ENCODE data around the gene KRT17. TPM values are rescaled to one million over a fixed set of nuclear protein-coding genes. Genes with fewer than 3 reads are reported as not detected.
A peak's percentile ranks its signal among the peaks of the same experiment; 100 is the strongest.

The KRT17 gene
- 1.1 and 1.5 TPM in 2 replicates for total RNA-seq (2021)
- long read RNA-seq, partial matches to known transcripts = 0 of 5 reads
- long read RNA-seq, other reads (novel, unspliced or antisense) = 2 of 5 reads

- WGBS (ENCODE audit: extremely low coverage, insufficient read length, low lambda C conversion rate) = no CpG with 5 or more reads among the region's 33 CpGs
- Histone ChIP-seq H3K27me3 (ENCODE audit: insufficient read depth, low read length) (no peaks in the 10 kb centered on the region), H3T11ph (ENCODE audit: low read length) (no peak within 1 kb of the TSS), H3K9me3 (ENCODE audit: control insufficient read depth, low read depth, low read length) (no peaks in the 10 kb centered on the region), H3K23ac (ENCODE audit: insufficient read length, low read depth, low read length) (no peak within 1 kb of the TSS), H4K91ac (ENCODE audit: insufficient read length, low read depth, low read length) (no peak within 1 kb of the TSS), H3K23me2 (ENCODE audit: insufficient read length, low read depth, low read length, poor library complexity, severe bottlenecking) (no peaks in the 10 kb centered on the region), H3K4me1 (ENCODE audit: insufficient read depth, low read length) (no peaks in the 10 kb centered on the region; the same call in 1 of the 2 replicates), H4K5ac (ENCODE audit: insufficient read length, low read depth, low read length) (no peak within 1 kb of the TSS), H3K79me1 (ENCODE audit: insufficient read depth, low read depth, low read length, poor library complexity, severe bottlenecking) (no peaks in the 10 kb centered on the region), H2BK20ac (ENCODE audit: low read depth, low read length, poor library complexity, severe bottlenecking) (no peak within 1 kb of the TSS), H3K56ac (ENCODE audit: insufficient read length, low read depth, low read length) (no peak within 1 kb of the TSS), H3K4ac (ENCODE audit: low read depth, low read length) (no peak within 1 kb of the TSS), H2BK12ac (ENCODE audit: insufficient read length, low read depth, low read length) (no peak within 1 kb of the TSS), H3K18ac (ENCODE audit: insufficient read length, low read depth, low read length) (no peak within 1 kb of the TSS), H3K27ac (ENCODE audit: insufficient read length, low read depth, low read length) (no peak within 1 kb of the TSS), H4K20me1 (ENCODE audit: control insufficient read depth, insufficient read depth, insufficient read length) (no peaks in the 10 kb centered on the region), H2AK5ac (ENCODE audit: insufficient read length, low read length) (no peak within 1 kb of the TSS), H2BK15ac (ENCODE audit: low read depth, low read length) (no peak within 1 kb of the TSS), H3K14ac (ENCODE audit: insufficient read depth, low read length) (no peak within 1 kb of the TSS), H4K8ac (replicated peaks; ENCODE audit: insufficient read length, low read depth, low read length) (no peak within 1 kb of the TSS), H2AFZ (ENCODE audit: low read length) (no peak within 1 kb of the TSS), H3K9ac (ENCODE audit: extremely low read depth, insufficient read length, low read length) (no peak within 1 kb of the TSS), H2BK120ac (ENCODE audit: low read depth, low read length, poor library complexity, severe bottlenecking) (no peak within 1 kb of the TSS), H2BK5ac (ENCODE audit: insufficient read length, low read length) (no peak within 1 kb of the TSS), H3K79me2 (ENCODE audit: insufficient read depth, low read length) (no peaks in the 10 kb centered on the region), H3K4me2 (ENCODE audit: insufficient read depth, insufficient read length, low read length) (no peak within 1 kb of the TSS)
- no peak within 1 kb of the TSS for H3K4me3 Mint-ChIP-seq
- H3K36me3 Mint-ChIP-seq (ENCODE audit: insufficient read depth in 1 of 3, low read depth in 3 of 3) = no peaks in the 10 kb centered on the region; a peak in 2 of 7 replicates
- peak within 1 kb of the TSS in 1 of 3 experiments; percentile 44; a peak in 3 of 7 replicates for H3K27ac Mint-ChIP-seq
- no peaks in the 10 kb centered on the region for H3K9me3 Mint-ChIP-seq
- peaks cover 30 to 39% of the 10 kb centered on the region in 2 experiments for H3K4me1 Mint-ChIP-seq
- no peaks in the 10 kb centered on the region; the same call in 1 of the 2 replicates for H3K27me3 Mint-ChIP-seq (ENCODE audit: low read depth)
- TF ChIP-seq CTCF (conservative IDR thresholded peaks at IDR 0.05) = peak; percentile 26; the same call in 1 of the 3 replicates
- peak; percentile 62 for DNase-seq
Measured at GRCh38 chr17:41624208-41625101, at the start of gene KRT17. Gene KRT17 (minus strand): TSS chr17:41624575. CDS start chr17:41624509, 66 bp downstream.
